Measurements from ENCODE around the gene MRPS15. TPM values are rescaled to one million over a fixed set of nuclear protein-coding genes. Genes with fewer than 3 reads are reported as not detected.

MRPS15 gene
- total and polyA plus RNA-seq, 2 of the 13 experiments (the other 11 are each of a cell fraction or from before 2014, with no cell fraction given) = 59.0 to 113 TPM

- TF ChIP-seq FUBP1 (CRISPR knock-in tag; IDR thresholded peaks at IDR 0.05; ENCODE audit: borderline replicate concordance) (peak; percentile 92; the same call in 1 of the 2 replicates), ZNF704 (CRISPR knock-in tag; IDR thresholded peaks at IDR 0.05; ENCODE audit: borderline replicate concordance) (peak; percentile 86; the same call in 1 of the 2 replicates), MYNN (CRISPR knock-in tag; IDR thresholded peaks at IDR 0.05; ENCODE audit: low read depth) (peak; percentile 66; the same call in 1 of the 2 replicates), ZNF326 (CRISPR knock-in tag; IDR thresholded peaks at IDR 0.05; ENCODE audit: borderline replicate concordance) (no peak), ISL2 (CRISPR knock-in tag; IDR thresholded peaks at IDR 0.05) (peak; percentile 81), ZNF639 (CRISPR knock-in tag; conservative IDR thresholded peaks at IDR 0.05) (peak; percentile 100), ZSCAN22 (CRISPR knock-in tag; IDR thresholded peaks at IDR 0.05) (no peak), MIXL1 (CRISPR knock-in tag; IDR thresholded peaks at IDR 0.05) (peak; percentile 94), HIVEP1 (CRISPR knock-in tag; IDR thresholded peaks at IDR 0.05) (peak; percentile 55; the same call in 1 of the 2 replicates), DZIP1 (CRISPR knock-in tag; IDR thresholded peaks at IDR 0.05) (no peak), NRL (CRISPR knock-in tag; IDR thresholded peaks at IDR 0.05; ENCODE audit: borderline replicate concordance) (peak; percentile 46; the same call in 1 of the 2 replicates), ZNF678 (CRISPR knock-in tag; IDR thresholded peaks at IDR 0.05) (no peak), FOXA3 (CRISPR knock-in tag; IDR thresholded peaks at IDR 0.05) (peak; percentile 83), HNF4A (CRISPR knock-in tag; IDR thresholded peaks at IDR 0.05) (peak; percentile 52), ZNF713 (CRISPR knock-in tag; IDR thresholded peaks at IDR 0.05) (no peak), SP140L (CRISPR knock-in tag; IDR thresholded peaks at IDR 0.05; ENCODE audit: borderline replicate concordance) (peak; percentile 24; the same call in 1 of the 2 replicates), ZNF383 (CRISPR knock-in tag; IDR thresholded peaks at IDR 0.05; ENCODE audit: borderline replicate concordance) (no peak), LRRFIP1 (CRISPR knock-in tag; conservative IDR thresholded peaks at IDR 0.05) (peak; percentile 81; the same call in 1 of the 2 replicates), FOSL1 (CRISPR knock-in tag; IDR thresholded peaks at IDR 0.05; ENCODE audit: borderline replicate concordance) (0 out of 2 replicates have a peak, but pooled peaks have one; percentile 26)
Measured at GRCh38 chr1:36463803-36464604, at the start of gene MRPS15 (continued).

Data from HepG2 (cell line).